Measurements from ENCODE around the gene ZNF879.

ZNF879 gene

GRCh38 chr5:179008667-179009066 is 14.9 kb upstream of the ZNF879 start:
- Histone ChIP-seq H3K4me3 (ENCODE audit: low read length) (no peak overlapping the region), H3K4me1 (ENCODE audit: low read length) (no peaks in the 10 kb centered on the region), H3K9ac (ENCODE audit: low read length) (no peak overlapping the region), H4K20me1 (ENCODE audit: insufficient read depth, low read length) (no peaks in the 10 kb centered on the region), H3K27me3 (ENCODE audit: low read depth, low read length) (no peaks in the 10 kb centered on the region), H3K79me2 (ENCODE audit: low read length) (no peaks in the 10 kb centered on the region), H3K9me3 (ENCODE audit: insufficient read depth, low read length) (no peaks in the 10 kb centered on the region), H2AFZ (ENCODE audit: low read depth, low read length) (no peak overlapping the region), H3K27ac (ENCODE audit: low read length) (no peak overlapping the region), H3K36me3 (replicated peaks; ENCODE audit: low read depth, low read length) (no peaks in the 10 kb centered on the region), H3K4me2 (ENCODE audit: low read length) (no peak overlapping the region)
- TF ChIP-seq CTCF (IDR thresholded peaks at IDR 0.05; ENCODE audit: low read depth, low read length) (no peak), EZH2phosphoT487 (IDR thresholded peaks at IDR 0.05; ENCODE audit: low read depth) (no peak)

- no peaks in the 10 kb centered on the region for H3K79me2 ChIP-seq (ENCODE audit: low read length)
These were observed 9.5 kb downstream of the ZNF879 start for GRCh38 chr5:179033004-179033580.

GRCh38 chr5:179044765-179045164 is 21.2 kb downstream of the ZNF879 start:
- no peak for TF ChIP-seq CTCF (IDR thresholded peaks at IDR 0.05; ENCODE audit: low read depth, low read length)
- TF ChIP-seq EZH2phosphoT487 (IDR thresholded peaks at IDR 0.05; ENCODE audit: low read depth) = no peak
- Histone ChIP-seq H3K4me3 (ENCODE audit: low read length) (no peak overlapping the region), H3K27me3 (ENCODE audit: low read depth, low read length) (no peaks in the 10 kb centered on the region), H3K4me1 (ENCODE audit: low read length) (no peaks in the 10 kb centered on the region), H4K20me1 (ENCODE audit: insufficient read depth, low read length) (no peaks in the 10 kb centered on the region), H3K9me3 (ENCODE audit: insufficient read depth, low read length) (no peaks in the 10 kb centered on the region), H2AFZ (ENCODE audit: low read depth, low read length) (no peak overlapping the region), H3K27ac (ENCODE audit: low read length) (no peak overlapping the region), H3K79me2 (ENCODE audit: low read length) (no peaks in the 10 kb centered on the region), H3K4me2 (ENCODE audit: low read length) (no peak overlapping the region), H3K36me3 (replicated peaks; ENCODE audit: low read depth, low read length) (no peaks in the 10 kb centered on the region), H3K9ac (ENCODE audit: low read length) (no peak overlapping the region)

More at GRCh38 chr5:179033004-179033580, 9.5 kb downstream of the ZNF879 start:
- TF ChIP-seq CTCF (IDR thresholded peaks at IDR 0.05; ENCODE audit: low read depth, low read length) = no peak
- no peak for TF ChIP-seq EZH2phosphoT487 (IDR thresholded peaks at IDR 0.05; ENCODE audit: low read depth)
- Histone ChIP-seq H4K20me1 (ENCODE audit: insufficient read depth, low read length) (no peaks in the 10 kb centered on the region), H3K27me3 (ENCODE audit: low read depth, low read length) (no peaks in the 10 kb centered on the region), H3K4me2 (ENCODE audit: low read length) (no peak overlapping the region), H3K27ac (ENCODE audit: low read length) (no peak overlapping the region), H3K4me3 (ENCODE audit: low read length) (no peak overlapping the region), H2AFZ (ENCODE audit: low read depth, low read length) (no peak overlapping the region), H3K9me3 (ENCODE audit: insufficient read depth, low read length) (peaks cover 13% of the 10 kb centered on the region), H3K4me1 (ENCODE audit: low read length) (no peaks in the 10 kb centered on the region), H3K36me3 (replicated peaks; ENCODE audit: low read depth, low read length) (no peaks in the 10 kb centered on the region), H3K9ac (ENCODE audit: low read length) (no peak overlapping the region)

- H3K4me1 ChIP-seq (ENCODE audit: low read length) = no peaks in the 10 kb centered on the region
- H3K36me3 ChIP-seq (replicated peaks; ENCODE audit: low read depth, low read length) = no peaks in the 10 kb centered on the region
- no peak overlapping the region for H3K9ac ChIP-seq (ENCODE audit: low read length)
- TF ChIP-seq EZH2phosphoT487 (IDR thresholded peaks at IDR 0.05; ENCODE audit: low read depth) = no peak
- no peak for TF ChIP-seq CTCF (IDR thresholded peaks at IDR 0.05; ENCODE audit: low read depth, low read length)
- H4K20me1 ChIP-seq (ENCODE audit: insufficient read depth, low read length) = no peaks in the 10 kb centered on the region
- no peaks in the 10 kb centered on the region; the same call in 1 of the 2 replicates for H3K9me3 ChIP-seq (ENCODE audit: insufficient read depth, low read length)
- no peak overlapping the region for H3K4me3 ChIP-seq (ENCODE audit: low read length)
- H3K79me2 ChIP-seq (ENCODE audit: low read length) = no peaks in the 10 kb centered on the region
- no peak overlapping the region for H3K27ac ChIP-seq (ENCODE audit: low read length)
- H3K27me3 ChIP-seq (ENCODE audit: low read depth, low read length) = no peaks in the 10 kb centered on the region
- no peak overlapping the region for H3K4me2 ChIP-seq (ENCODE audit: low read length)
- no peak overlapping the region for H2AFZ ChIP-seq (ENCODE audit: low read depth, low read length)
These were observed 28.2 kb downstream of the ZNF879 start for GRCh38 chr5:179051784-179052183.

All from OCI-LY3 (cell line).